Measurements from ENCODE around the gene OCA2.

Gene OCA2

GRCh38 chr15:27833974-27834373 lies 265.1 kb downstream of the OCA2 start:
- no peak for TF ChIP-seq POLR2AphosphoS5 (IDR thresholded peaks at IDR 0.05; ENCODE audit: low read depth)
- no peak for TF ChIP-seq GABPA (IDR thresholded peaks at IDR 0.05; ENCODE audit: low read depth)
- TF ChIP-seq SPI1 (IDR thresholded peaks at IDR 0.05; ENCODE audit: borderline replicate concordance, low read depth): no peak
- no peak for TF ChIP-seq CTCF (IDR thresholded peaks at IDR 0.05; ENCODE audit: insufficient read depth, low read length)
- TF ChIP-seq REST (IDR thresholded peaks at IDR 0.05; ENCODE audit: insufficient replicate concordance, low read depth): no peak
- H3K27me3 ChIP-seq (ENCODE audit: insufficient read depth, poor library complexity, severe bottlenecking): no peaks in the 10 kb centered on the region
- no peak overlapping the region for H3K4me3 ChIP-seq (replicated peaks; ENCODE audit: insufficient read depth, low read length)
- no peak overlapping the region for H3K27ac ChIP-seq (replicated peaks)
- DNase-seq (ENCODE audit: low read depth in 1 of 2, low spot score in 1 of 2): no peak

- Histone ChIP-seq H3K27me3 (ENCODE audit: insufficient read depth, poor library complexity, severe bottlenecking) (no peaks in the 10 kb centered on the region), H3K27ac (replicated peaks) (no peak overlapping the region), H3K4me3 (replicated peaks; ENCODE audit: insufficient read depth, low read length) (no peak overlapping the region)
- DNase-seq (ENCODE audit: low read depth in 1 of 2, low spot score in 1 of 2): no peak
- no peak for TF ChIP-seq POLR2AphosphoS5 (IDR thresholded peaks at IDR 0.05; ENCODE audit: low read depth)
- no peak for TF ChIP-seq CTCF (IDR thresholded peaks at IDR 0.05; ENCODE audit: insufficient read depth, low read length)
- no peak for TF ChIP-seq GABPA (IDR thresholded peaks at IDR 0.05; ENCODE audit: low read depth)
- TF ChIP-seq REST (IDR thresholded peaks at IDR 0.05; ENCODE audit: insufficient replicate concordance, low read depth): no peak
- no peak for TF ChIP-seq SPI1 (IDR thresholded peaks at IDR 0.05; ENCODE audit: borderline replicate concordance, low read depth)
Observed at GRCh38 chr15:27833178-27833577, 265.9 kb downstream of the OCA2 start.

- no peaks in the 10 kb centered on the region for H3K27me3 ChIP-seq (ENCODE audit: insufficient read depth, poor library complexity, severe bottlenecking)
- no peak overlapping the region for H3K27ac ChIP-seq (replicated peaks)
- TF ChIP-seq CTCF (IDR thresholded peaks at IDR 0.05; ENCODE audit: insufficient read depth, low read length): no peak
- TF ChIP-seq GABPA (IDR thresholded peaks at IDR 0.05; ENCODE audit: low read depth): no peak
- no peak for TF ChIP-seq REST (IDR thresholded peaks at IDR 0.05; ENCODE audit: insufficient replicate concordance, low read depth)
- TF ChIP-seq POLR2AphosphoS5 (IDR thresholded peaks at IDR 0.05; ENCODE audit: low read depth): no peak
- TF ChIP-seq SPI1 (IDR thresholded peaks at IDR 0.05; ENCODE audit: borderline replicate concordance, low read depth): no peak
- no peak for DNase-seq (ENCODE audit: low read depth in 1 of 2, low spot score in 1 of 2)
- no peak overlapping the region for H3K4me3 ChIP-seq (replicated peaks; ENCODE audit: insufficient read depth, low read length)
Observed at GRCh38 chr15:27832237-27832596, 266.9 kb downstream of the OCA2 start.

All from HL-60 (cell line).